Activated CD8-positive, alpha-beta T cell treated with anti-CD3 and anti-CD28 coated beads for 36 hours (primary cell): ENCODE data around the gene GAS6. TPM values are rescaled to one million over a fixed set of nuclear protein-coding genes. Genes with fewer than 3 reads are reported as not detected.
"Not testable (repeated sequence)": the region's sequence is repeated elsewhere in the genome, so short reads cannot be mapped to it uniquely, and the experiment has no call there.

Experiments
- ATAC-seq: fragments of 200-7000 bp; cut with Tn5 transposase; one replicate; pipeline ENCODE4 v1.10.0; 2021; ENCODE audit warnings: mild to moderate bottlenecking, moderate library complexity
- CTCF ChIA-PET: fragments of 350-600 bp; sonication (Branson Sonifier 250); formaldehyde crosslinking; loops from one replicate; lab custom pipeline; 2021; ENCODE audit warnings: antibody characterized with exemption; lab: Charles Lee
- POLR2A ChIA-PET: fragments of 350-600 bp; sonication (Branson Sonifier 250); formaldehyde crosslinking; loops from one replicate; lab custom pipeline; 2021; ENCODE audit warnings: antibody characterized with exemption; lab: Charles Lee
- DNase-seq: peaks from one replicate; pipeline ENCODE4 v3.0.0-alpha.2; 2020
- H3K27ac Mint-ChIP-seq: one replicate; pipeline ENCODE4 v1.8.0; 2021; ENCODE audit warnings: mild to moderate bottlenecking, mixed read lengths
- H3K27me3 Mint-ChIP-seq: one replicate; pipeline ENCODE4 v1.8.0; 2021; ENCODE audit warnings: mixed read lengths
- H3K36me3 Mint-ChIP-seq: one replicate; pipeline ENCODE4 v1.8.0; 2021; ENCODE audit warnings: low read depth, mixed read lengths
- H3K4me1 Mint-ChIP-seq: one replicate; pipeline ENCODE4 v1.8.0; 2021; ENCODE audit warnings: low read depth, mixed read lengths
- H3K4me3 Mint-ChIP-seq: one replicate; pipeline ENCODE4 v1.8.0; 2021; ENCODE audit warnings: mild to moderate bottlenecking, moderate library complexity, mixed read lengths
- H3K9me3 Mint-ChIP-seq: one replicate; pipeline ENCODE4 v1.8.0; 2021; ENCODE audit warnings: mixed read lengths
- intact Hi-C: fragments of 100-400 bp; cut with micrococcal nuclease; formaldehyde crosslinking; loops from one replicate; pipeline ENCODE4 v1.10.0; 2022
- total RNA-seq, 2 experiments: library from RNA; stranded (reverse); gene quantifications; one replicate each; pipeline ENCODE4 v1.2.3, GENCODE V29; 2021
- TF ChIP-seq, protein P1 (sequence below): fragments of 200-600 bp; IDR thresholded peaks from one replicate; pipeline ENCODE4 v1.8.0; 2022; ENCODE audit warnings: antibody characterized with exemption, mild to moderate bottlenecking

Gene GAS6
- total RNA-seq, 2 experiments from 2014 or later = 0.23 to 0.25 TPM

DNA sequence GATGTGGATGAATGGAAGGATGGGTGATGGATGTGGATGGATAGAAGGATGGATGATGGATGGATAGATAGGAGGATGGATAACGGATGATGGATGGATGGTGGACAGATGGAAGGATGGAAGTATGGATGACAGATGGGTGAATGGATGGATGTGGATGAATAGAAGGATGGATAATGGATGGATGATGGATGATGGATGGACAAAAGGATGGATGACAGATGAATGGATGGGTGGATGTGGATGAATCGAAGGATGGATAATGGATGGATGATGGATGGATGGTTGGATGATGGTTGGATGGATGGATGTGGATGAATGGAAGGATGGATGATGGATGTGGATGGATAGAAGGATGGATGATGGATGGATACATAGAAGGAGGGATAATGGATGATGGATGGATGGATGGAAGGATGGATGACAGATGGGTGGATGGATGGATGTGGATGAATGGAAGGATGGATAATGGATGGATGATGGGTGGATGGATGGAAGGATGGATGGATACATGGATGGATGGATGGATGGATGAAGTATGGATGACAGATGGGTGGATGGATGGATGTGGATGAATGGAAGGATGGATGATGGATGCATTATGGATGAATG is 65.6 kb downstream of the GAS6 start:
- H3K27ac Mint-ChIP-seq = no peak overlapping the region
- ChIA-PET POLR2A (no interaction called here), CTCF (no interaction called here)
- ATAC-seq (no peak), DNase-seq (no peak)
- H3K4me3 Mint-ChIP-seq = no peak overlapping the region
- no peaks in the 10 kb centered on the region for H3K27me3 Mint-ChIP-seq
- intact Hi-C loops = no loop called here
- no peaks in the 10 kb centered on the region for H3K4me1 Mint-ChIP-seq
- TF ChIP-seq, protein P1, sequence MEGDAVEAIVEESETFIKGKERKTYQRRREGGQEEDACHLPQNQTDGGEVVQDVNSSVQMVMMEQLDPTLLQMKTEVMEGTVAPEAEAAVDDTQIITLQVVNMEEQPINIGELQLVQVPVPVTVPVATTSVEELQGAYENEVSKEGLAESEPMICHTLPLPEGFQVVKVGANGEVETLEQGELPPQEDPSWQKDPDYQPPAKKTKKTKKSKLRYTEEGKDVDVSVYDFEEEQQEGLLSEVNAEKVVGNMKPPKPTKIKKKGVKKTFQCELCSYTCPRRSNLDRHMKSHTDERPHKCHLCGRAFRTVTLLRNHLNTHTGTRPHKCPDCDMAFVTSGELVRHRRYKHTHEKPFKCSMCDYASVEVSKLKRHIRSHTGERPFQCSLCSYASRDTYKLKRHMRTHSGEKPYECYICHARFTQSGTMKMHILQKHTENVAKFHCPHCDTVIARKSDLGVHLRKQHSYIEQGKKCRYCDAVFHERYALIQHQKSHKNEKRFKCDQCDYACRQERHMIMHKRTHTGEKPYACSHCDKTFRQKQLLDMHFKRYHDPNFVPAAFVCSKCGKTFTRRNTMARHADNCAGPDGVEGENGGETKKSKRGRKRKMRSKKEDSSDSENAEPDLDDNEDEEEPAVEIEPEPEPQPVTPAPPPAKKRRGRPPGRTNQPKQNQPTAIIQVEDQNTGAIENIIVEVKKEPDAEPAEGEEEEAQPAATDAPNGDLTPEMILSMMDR = no peak
- H3K9me3 Mint-ChIP-seq = no peaks in the 10 kb centered on the region
- no peaks in the 10 kb centered on the region for H3K36me3 Mint-ChIP-seq

DNA sequence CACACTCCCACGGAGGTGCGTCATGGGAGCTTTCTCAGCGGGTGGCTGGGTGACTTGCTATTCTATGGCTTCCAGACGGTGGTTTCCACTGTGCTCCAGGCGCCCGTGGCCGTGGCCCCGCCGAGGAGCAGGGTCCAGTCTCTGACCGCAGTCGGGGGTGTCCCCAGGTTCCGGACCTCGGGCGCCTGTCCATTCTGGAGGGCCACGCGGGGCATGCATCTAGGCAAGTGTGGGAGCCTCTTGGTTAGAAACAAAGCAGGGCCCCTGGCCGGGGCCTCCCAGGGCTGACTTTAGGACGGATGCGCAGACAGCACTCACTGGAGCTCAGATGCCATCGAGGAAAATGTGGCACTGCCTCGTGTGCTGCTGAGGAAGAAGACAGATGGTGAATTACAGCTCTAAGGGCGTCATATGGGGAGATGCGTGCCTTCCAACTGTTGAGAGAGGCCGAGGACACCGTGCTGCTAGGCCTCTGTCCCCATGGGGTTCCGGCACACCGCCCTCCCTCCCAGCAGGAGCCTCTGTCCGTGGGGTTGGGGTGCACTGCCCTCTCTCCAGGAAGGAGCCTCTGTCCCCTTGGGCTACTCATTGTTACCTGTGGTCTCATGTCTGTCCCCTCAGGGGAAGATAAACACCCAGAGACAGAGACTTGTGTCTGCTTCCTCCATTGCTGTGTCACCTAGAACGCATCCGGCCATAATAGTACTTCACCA is 66.8 kb downstream of the GAS6 start:
- Mint-ChIP-seq H3K4me3 (no peak overlapping the region), H3K36me3 (no peaks in the 10 kb centered on the region), H3K4me1 (no peaks in the 10 kb centered on the region), H3K27ac (no peak overlapping the region), H3K27me3 (peaks cover 1% of the 10 kb centered on the region), H3K9me3 (no peaks in the 10 kb centered on the region)
- ChIA-PET POLR2A (no interaction called here), CTCF (no interaction called here)
- no peak for DNase-seq
- no peak for ATAC-seq
- intact Hi-C loops = no loop called here
- TF ChIP-seq, protein P1 = no peak

DNA sequence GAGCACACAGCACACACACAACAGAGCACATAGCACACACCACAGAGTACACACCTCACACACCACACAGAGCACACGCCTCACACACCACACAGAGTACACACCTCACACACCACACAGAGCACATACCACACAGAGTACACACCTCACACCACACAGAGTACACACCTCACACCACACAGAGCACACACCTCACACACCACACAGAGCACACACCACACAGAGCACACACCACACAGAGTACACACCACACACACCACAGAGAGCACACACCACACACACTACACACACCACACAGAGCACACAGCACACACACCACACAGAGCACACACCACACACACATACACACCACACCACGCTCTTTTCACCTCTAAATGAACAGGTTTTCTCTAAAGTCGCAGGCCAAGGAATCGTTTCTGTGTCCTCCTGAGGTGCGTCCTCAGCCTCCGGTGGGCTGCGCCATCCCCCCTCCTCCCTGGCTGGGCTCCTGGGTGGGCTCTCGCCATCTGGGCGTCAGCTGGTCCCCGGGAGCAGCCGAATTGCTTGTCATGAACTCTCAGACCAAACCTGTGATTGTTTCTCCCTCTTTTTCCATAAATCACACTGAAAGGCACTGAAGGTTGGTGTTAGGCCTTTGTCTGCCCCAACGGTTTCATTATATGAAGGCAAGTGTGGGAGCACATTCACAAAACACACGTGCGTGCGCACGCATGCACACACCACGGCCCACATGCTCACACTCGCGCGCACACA is 67.5 kb downstream of the GAS6 start:
- Mint-ChIP-seq H3K27me3 (peaks cover 1% of the 10 kb centered on the region), H3K36me3 (no peaks in the 10 kb centered on the region), H3K4me3 (no peak overlapping the region), H3K9me3 (no peaks in the 10 kb centered on the region), H3K27ac (no peak overlapping the region), H3K4me1 (no peaks in the 10 kb centered on the region)
- intact Hi-C loops = no loop called here
- TF ChIP-seq, protein P1 = no peak
- DNase-seq (no peak), ATAC-seq (no peak)
- ChIA-PET CTCF (no interaction called here), POLR2A (no interaction called here)

DNA sequence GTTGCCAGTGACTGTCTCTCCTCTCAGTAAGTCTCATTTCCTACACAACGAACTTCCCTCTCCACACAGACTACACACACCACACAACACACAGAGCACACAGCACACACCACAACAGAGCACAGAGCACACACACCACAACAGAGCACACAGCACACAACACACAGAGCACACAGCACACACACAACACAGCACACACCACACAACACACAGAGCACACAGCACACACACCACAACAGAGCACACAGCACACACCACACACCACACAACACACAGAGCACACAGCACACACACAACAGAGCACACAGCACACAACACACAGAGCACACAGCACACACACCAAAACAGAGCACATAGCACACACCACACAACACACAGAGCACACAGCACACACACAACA is 68.5 kb downstream of the GAS6 start:
- H3K4me3 Mint-ChIP-seq, H3K27me3 Mint-ChIP-seq, H3K9me3 Mint-ChIP-seq, POLR2A ChIA-PET, H3K36me3 Mint-ChIP-seq, CTCF ChIA-PET, DNase-seq, H3K4me1 Mint-ChIP-seq, ATAC-seq, intact Hi-C loops, H3K27ac Mint-ChIP-seq: not testable (repeated sequence)

DNA sequence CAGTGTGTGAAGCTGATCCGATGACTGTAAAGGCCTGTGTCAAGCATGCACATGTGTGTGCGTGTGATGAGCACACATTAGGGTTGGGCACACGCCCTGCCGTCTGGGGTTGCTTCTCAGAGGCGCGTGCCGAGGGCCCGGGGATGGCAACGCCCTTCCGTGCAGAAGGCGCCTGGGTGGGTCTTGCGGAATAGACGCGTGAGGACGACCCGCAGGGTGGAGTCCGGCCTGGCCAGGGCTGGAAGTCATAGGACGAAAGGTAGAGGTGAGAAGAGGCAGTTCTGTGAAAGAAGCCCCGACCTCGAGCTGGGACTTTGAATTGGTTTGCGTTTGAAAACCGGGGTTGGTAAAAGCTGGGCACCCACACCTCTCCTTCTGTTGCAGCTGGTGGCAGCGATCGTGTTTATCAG is 69.1 kb downstream of the GAS6 start:
- TF ChIP-seq, protein P1 = no peak
- DNase-seq (no peak), ATAC-seq (no peak)
- no peak overlapping the region for H3K27ac Mint-ChIP-seq
- H3K27me3 Mint-ChIP-seq = peaks cover 1% of the 10 kb centered on the region
- no peak overlapping the region for H3K4me3 Mint-ChIP-seq
- ChIA-PET CTCF (no interaction called here), POLR2A (no interaction called here)
- no peaks in the 10 kb centered on the region for H3K4me1 Mint-ChIP-seq
- intact Hi-C loops = no loop called here
- H3K9me3 Mint-ChIP-seq = no peaks in the 10 kb centered on the region
- H3K36me3 Mint-ChIP-seq = no peaks in the 10 kb centered on the region
